H9 (cell line): ENCODE data around the gene TMEM44. TPM values are rescaled to one million over a fixed set of nuclear protein-coding genes. Genes with fewer than 3 reads are reported as not detected.

ENCODE experiments used
- DNase-seq: peaks from one replicate; pipeline ENCODE4 v3.0.0-alpha.2; 2017
- H2AFZ ChIP-seq: one replicate; pipeline ENCODE4 v1.6.1; 2013; ENCODE audit warnings: mild to moderate bottlenecking, low read length, control low read depth, moderate library complexity
- H2AK5ac ChIP-seq: 2 replicates; pipeline ENCODE4 v1.6.1; 2013; ENCODE audit warnings: low read length, control low read depth, mixed read lengths; ENCODE audit not compliant: insufficient read length
- H2BK120ac ChIP-seq: one replicate; pipeline ENCODE4 v1.6.1; 2013; ENCODE audit warnings: low read depth, mild to moderate bottlenecking, low read length, control low read depth, inconsistent platforms; ENCODE audit not compliant: poor library complexity, severe bottlenecking
- H2BK12ac ChIP-seq: 2 replicates; pipeline ENCODE4 v1.6.1; 2013; ENCODE audit warnings: low read length, control low read depth, mixed read lengths, low read depth; ENCODE audit not compliant: insufficient read length
- H2BK15ac ChIP-seq: 2 replicates; pipeline ENCODE4 v1.6.1; 2013; ENCODE audit warnings: low read depth, low read length, control low read depth
- H2BK20ac ChIP-seq: one replicate; pipeline ENCODE4 v1.6.1; 2013; ENCODE audit warnings: low read depth, mild to moderate bottlenecking, low read length, control low read depth, inconsistent platforms; ENCODE audit not compliant: poor library complexity, severe bottlenecking
- H2BK5ac ChIP-seq: 2 replicates; pipeline ENCODE4 v1.6.1; 2013; ENCODE audit warnings: low read length, control low read depth, mixed read lengths; ENCODE audit not compliant: insufficient read length
- H3K14ac ChIP-seq: 2 replicates; pipeline ENCODE4 v1.6.1; 2013; ENCODE audit warnings: low read length, control low read depth; ENCODE audit not compliant: insufficient read depth
- H3K18ac ChIP-seq: 2 replicates; pipeline ENCODE4 v1.6.1; 2013; ENCODE audit warnings: low read depth, mild to moderate bottlenecking, mixed read lengths, low read length, control low read depth; ENCODE audit not compliant: insufficient read length
- H3K23ac ChIP-seq: 2 replicates; pipeline ENCODE4 v1.6.1; 2013; ENCODE audit warnings: low read length, control low read depth, mixed read lengths, low read depth; ENCODE audit not compliant: insufficient read length
- H3K23me2 ChIP-seq: 2 replicates; pipeline ENCODE4 v1.6.1; 2013; ENCODE audit warnings: low read depth, mild to moderate bottlenecking, mixed read lengths, low read length, control low read depth; ENCODE audit not compliant: insufficient read length, poor library complexity, severe bottlenecking
- H3K27ac ChIP-seq: 2 replicates; pipeline ENCODE4 v1.5.1; 2013; ENCODE audit warnings: low read length, control low read depth, mixed read lengths, low read depth; ENCODE audit not compliant: insufficient read length
- H3K27me3 ChIP-seq: 2 replicates; pipeline ENCODE4 v1.6.1; 2013; ENCODE audit warnings: low read length, control low read depth, inconsistent platforms; ENCODE audit not compliant: insufficient read depth
- H3K4ac ChIP-seq: 2 replicates; pipeline ENCODE4 v1.6.1; 2013; ENCODE audit warnings: low read depth, mild to moderate bottlenecking, control low read depth, inconsistent platforms, low read length, moderate library complexity
- H3K4me1 ChIP-seq: 2 replicates; pipeline ENCODE4 v1.6.1; 2013; ENCODE audit warnings: low read length, control low read depth, inconsistent platforms; ENCODE audit not compliant: insufficient read depth
- H3K4me2 ChIP-seq: 2 replicates; pipeline ENCODE4 v1.6.1; 2013; ENCODE audit warnings: low read length, control low read depth, mixed read lengths; ENCODE audit not compliant: insufficient read length, insufficient read depth
- H3K56ac ChIP-seq: 2 replicates; pipeline ENCODE4 v1.6.1; 2013; ENCODE audit warnings: low read depth, mild to moderate bottlenecking, mixed read lengths, low read length, control low read depth; ENCODE audit not compliant: insufficient read length
- H3K79me1 ChIP-seq: 2 replicates; pipeline ENCODE4 v1.6.1; 2013; ENCODE audit warnings: low read depth, mild to moderate bottlenecking, moderate library complexity, low read length, control low read depth, inconsistent platforms; ENCODE audit not compliant: insufficient read depth, poor library complexity, severe bottlenecking
- H3K79me2 ChIP-seq: 2 replicates; pipeline ENCODE4 v1.6.1; 2013; ENCODE audit warnings: low read length, control low read depth, inconsistent platforms; ENCODE audit not compliant: insufficient read depth
- H3K9ac ChIP-seq: 2 replicates; pipeline ENCODE4 v1.6.1; 2013; ENCODE audit warnings: low read length, control low read depth, mixed read lengths; ENCODE audit not compliant: insufficient read length; ENCODE audit errors: extremely low read depth
- H3K9me3 ChIP-seq: one replicate; pipeline ENCODE4 v1.6.1; 2013; ENCODE audit warnings: low read depth, low read length, inconsistent platforms; ENCODE audit not compliant: control insufficient read depth
- H3T11ph ChIP-seq: one replicate; pipeline ENCODE4 v1.6.1; 2013; ENCODE audit warnings: mild to moderate bottlenecking, low read length, control low read depth, inconsistent platforms
- H4K20me1 ChIP-seq: one replicate; pipeline ENCODE4 v1.6.1; 2013; ENCODE audit not compliant: control insufficient read depth, insufficient read length, insufficient read depth
- H4K5ac ChIP-seq: 2 replicates; pipeline ENCODE4 v1.6.1; 2013; ENCODE audit warnings: low read depth, mild to moderate bottlenecking, mixed read lengths, low read length, control low read depth; ENCODE audit not compliant: insufficient read length
- H4K8ac ChIP-seq: replicated peaks from 2 replicates; pipeline ENCODE4 v1.6.1; 2013; ENCODE audit warnings: low read length, control low read depth, mixed read lengths, low read depth; ENCODE audit not compliant: insufficient read length
- H4K91ac ChIP-seq: 2 replicates; pipeline ENCODE4 v1.6.1; 2013; ENCODE audit warnings: low read depth, mild to moderate bottlenecking, moderate library complexity, mixed read lengths, low read length, control low read depth; ENCODE audit not compliant: insufficient read length
- H3K27ac Mint-ChIP-seq, 3 experiments: 2 replicates in 2 of 3; 3 replicates in 1 of 3; pipeline ENCODE4 v1.8.0; 2020 to 2021; ENCODE audit warnings: mixed read lengths in 3 of 3, mild to moderate bottlenecking in 1 of 3, moderate library complexity in 1 of 3
- H3K27me3 Mint-ChIP-seq: 2 replicates; pipeline ENCODE4 v1.8.0; 2021; ENCODE audit warnings: low read depth, mild to moderate bottlenecking, moderate library complexity, mixed read lengths
- H3K36me3 Mint-ChIP-seq, 3 experiments: 2 replicates in 2 of 3; 3 replicates in 1 of 3; pipeline ENCODE4 v1.8.0; 2020 to 2021; ENCODE audit warnings: low read depth in 3 of 3, mixed read lengths in 3 of 3; ENCODE audit not compliant: insufficient read depth in 1 of 3
- H3K4me1 Mint-ChIP-seq, 2 experiments: 2 replicates each; pipeline ENCODE4 v1.8.0; 2020; ENCODE audit warnings: mixed read lengths in 2 of 2
- H3K4me3 Mint-ChIP-seq, 2 experiments: 2 replicates in 1 of 2; 3 replicates in 1 of 2; pipeline ENCODE4 v1.8.0; 2020 to 2021; ENCODE audit warnings: mild to moderate bottlenecking in 2 of 2, mixed read lengths in 2 of 2, moderate library complexity in 1 of 2
- H3K9me3 Mint-ChIP-seq, 2 experiments: 2 replicates in 1 of 2; 3 replicates in 1 of 2; pipeline ENCODE4 v1.8.0; 2020; ENCODE audit warnings: mild to moderate bottlenecking in 2 of 2, mixed read lengths in 2 of 2, moderate library complexity in 1 of 2
- CTCF ChIP-seq: fragments of 200-600 bp; sonication (generic); conservative IDR thresholded peaks from 3 replicates; pipeline ENCODE4 v1.8.0; 2021; ENCODE audit warnings: antibody characterized with exemption, mild to moderate bottlenecking
- WGBS: extraction: QIAGEN DNeasy Blood & Tissue Kit; methylation state at CpG from one replicate; pipeline ENCODE4 v1.1.7; 2013; ENCODE audit warnings: missing lambda C conversion rate, low lambda C conversion rate, mixed read lengths; ENCODE audit not compliant: insufficient read length; ENCODE audit errors: extremely low coverage; 5-methylcytosine and 5-hydroxymethylcytosine counted together
- total RNA-seq: library from RNA; stranded (reverse); gene quantifications from 2 replicates; pipeline ENCODE4 v1.2.1, GENCODE V29; 2021

TMEM44 gene
- total RNA-seq, 1 experiment from 2014 or later: 19.8 TPM

- H3K23ac ChIP-seq: no peak overlapping the region
- WGBS: no CpG with 5 or more reads among the region's 9 CpGs
- H2BK120ac ChIP-seq: no peak overlapping the region
- no peaks in the 10 kb centered on the region for H3K27me3 Mint-ChIP-seq
- H3K9me3 Mint-ChIP-seq: no peaks in the 10 kb centered on the region
- no peak overlapping the region for H4K91ac ChIP-seq
- no peak overlapping the region for H3K27ac Mint-ChIP-seq
- H3K56ac ChIP-seq: no peak overlapping the region
- no peak overlapping the region; the same call in 1 of the 2 replicates for H3K14ac ChIP-seq
- H3K4me3 Mint-ChIP-seq: no peak overlapping the region
- no peak for TF ChIP-seq CTCF
- no peaks in the 10 kb centered on the region for H3K9me3 ChIP-seq
- peaks cover 5 to 26% (median 15%) of the 10 kb centered on the region in 3 experiments for H3K36me3 Mint-ChIP-seq
- H2AK5ac ChIP-seq: no peak overlapping the region
- no peak overlapping the region for H2BK15ac ChIP-seq
- no peaks in the 10 kb centered on the region for H3K79me2 ChIP-seq
- H2BK5ac ChIP-seq: no peak overlapping the region
- H2AFZ ChIP-seq: no peak overlapping the region
- H2BK12ac ChIP-seq: no peak overlapping the region
- H4K8ac ChIP-seq: no peak overlapping the region
- peaks cover 6 to 7% of the 10 kb centered on the region in 2 experiments; a peak in 3 of 4 replicates for H3K4me1 Mint-ChIP-seq
- DNase-seq: no peak
- H3K27ac ChIP-seq: no peak overlapping the region
- no peaks in the 10 kb centered on the region for H3K79me1 ChIP-seq
- H2BK20ac ChIP-seq: no peak overlapping the region
- no peaks in the 10 kb centered on the region for H4K20me1 ChIP-seq
- no peak overlapping the region for H3K9ac ChIP-seq
- no peaks in the 10 kb centered on the region for H3K27me3 ChIP-seq
- no peak overlapping the region for H3T11ph ChIP-seq
- H3K4me2 ChIP-seq: no peak overlapping the region
- no peak overlapping the region for H4K5ac ChIP-seq
- no peaks in the 10 kb centered on the region for H3K4me1 ChIP-seq
- H3K4ac ChIP-seq: no peak overlapping the region
- H3K18ac ChIP-seq: no peak overlapping the region
- no peaks in the 10 kb centered on the region for H3K23me2 ChIP-seq
Measured at GRCh38 chr3:194619741-194620140, 13.5 kb downstream of the TMEM44 start.
